ENCODE results near the gene CRB1. TPM values are rescaled to one million over a fixed set of nuclear protein-coding genes. Genes with fewer than 3 reads are reported as not detected.

CRB1 gene
- total RNA-seq, 1 experiment from 2014 or later: 0.06 TPM

- DNase-seq (ENCODE audit: low read depth): no peak
These were observed 74.6 kb downstream of the CRB1 start for GRCh38 chr1:197342669-197343068.

- peak; percentile 77 for DNase-seq (ENCODE audit: low read depth)
These were observed 75.7 kb downstream of the CRB1 start for GRCh38 chr1:197343663-197344273.

- no peak for DNase-seq (ENCODE audit: low read depth)
These were observed 83.9 kb downstream of the CRB1 start for GRCh38 chr1:197351821-197352440.

GRCh38 chr1:197355248-197355995 lies 87.4 kb downstream of the CRB1 start:
- DNase-seq (ENCODE audit: low read depth): no peak

- peak; percentile 62 for DNase-seq (ENCODE audit: low read depth)
These were observed 88.9 kb downstream of the CRB1 start for GRCh38 chr1:197356723-197357533.

GRCh38 chr1:197358959-197359358 lies 90.9 kb downstream of the CRB1 start:
- no peak for DNase-seq (ENCODE audit: low read depth)

- DNase-seq (ENCODE audit: low read depth): no peak
These were observed 92.0 kb downstream of the CRB1 start for GRCh38 chr1:197360068-197360467.

GRCh38 chr1:197362871-197363270 lies 94.8 kb downstream of the CRB1 start:
- DNase-seq (ENCODE audit: low read depth): no peak

- DNase-seq (ENCODE audit: low read depth): no peak
These were observed 95.8 kb downstream of the CRB1 start for GRCh38 chr1:197363855-197364254.

- no peak for DNase-seq (ENCODE audit: low read depth)
These were observed 98.9 kb downstream of the CRB1 start for GRCh38 chr1:197366996-197367395.

GRCh38 chr1:197367627-197368026 lies 99.6 kb downstream of the CRB1 start:
- DNase-seq (ENCODE audit: low read depth): no peak

- DNase-seq (ENCODE audit: low read depth): no peak
These were observed 106.4 kb downstream of the CRB1 start for GRCh38 chr1:197374428-197374827.

GRCh38 chr1:197384471-197384870 lies 116.4 kb downstream of the CRB1 start:
- no peak for DNase-seq (ENCODE audit: low read depth)

GRCh38 chr1:197388801-197389200 lies 120.7 kb downstream of the CRB1 start:
- peak; percentile 9 for DNase-seq (ENCODE audit: low read depth)

- DNase-seq (ENCODE audit: low read depth): no peak
These were observed 122.8 kb downstream of the CRB1 start for GRCh38 chr1:197390856-197391255.

- DNase-seq (ENCODE audit: low read depth): no peak
These were observed 123.5 kb downstream of the CRB1 start for GRCh38 chr1:197391303-197392226.

GRCh38 chr1:197392541-197392940 lies 124.5 kb downstream of the CRB1 start:
- DNase-seq (ENCODE audit: low read depth): peak; percentile 19

- no peak for DNase-seq (ENCODE audit: low read depth)
These were observed 125.1 kb downstream of the CRB1 start for GRCh38 chr1:197393105-197393504.

GRCh38 chr1:197393772-197394171 lies 125.7 kb downstream of the CRB1 start:
- no peak for DNase-seq (ENCODE audit: low read depth)

GRCh38 chr1:197394831-197395608 lies 127.0 kb downstream of the CRB1 start:
- DNase-seq (ENCODE audit: low read depth): no peak

Measured in LHCN-M2 (cell line).